H1 (cell line): Measurements from ENCODE around the gene LEFTY1. TPM values are rescaled to one million over a fixed set of nuclear protein-coding genes. Genes with fewer than 3 reads are reported as not detected.

Experiments used
- FOSL1 ChIP-seq: IDR thresholded peaks from 2 replicates; pipeline ENCODE4 v1.6.1; 2011; ENCODE audit warnings: mild to moderate bottlenecking, low read depth, low read length, moderate library complexity; ENCODE audit not compliant: insufficient read depth
- GABPA ChIP-seq: IDR thresholded peaks from 2 replicates; pipeline ENCODE4 v1.6.1; 2011; ENCODE audit warnings: mild to moderate bottlenecking, low read length, moderate library complexity, borderline replicate concordance; ENCODE audit not compliant: insufficient read depth
- PHF8 ChIP-seq: fragments of 200-600 bp; sonication (generic); conservative IDR thresholded peaks from 2 replicates; pipeline ENCODE4 v1.7.1; 2012; ENCODE audit warnings: low read depth, mild to moderate bottlenecking, inconsistent platforms, low read length, moderate library complexity
- RBBP5 ChIP-seq: IDR thresholded peaks from 2 replicates; pipeline ENCODE4 v1.7.1; 2012; ENCODE audit warnings: low read depth, mild to moderate bottlenecking, inconsistent platforms, low read length, moderate library complexity, borderline replicate concordance
- RNF2 ChIP-seq: fragments of 200-900, 300-1000 bp; sonication (generic); IDR thresholded peaks from 2 replicates; pipeline ENCODE4 v1.7.1; 2016; ENCODE audit warnings: borderline replicate concordance, low read depth, mild to moderate bottlenecking, antibody characterized with exemption, low read length; ENCODE audit not compliant: poor library complexity, severe bottlenecking; ENCODE audit errors: missing control alignments
- SRF ChIP-seq: IDR thresholded peaks from 2 replicates; pipeline ENCODE4 v1.6.1; 2011; ENCODE audit warnings: mild to moderate bottlenecking, low read depth, low read length, moderate library complexity
- polyA plus RNA-seq, 7 experiments: library from polyadenylated mRNA; depleted of rRNA in 3 of 7; stranded (reverse) in 5 of 7; unstranded in 2 of 7; fragments of >200 nt in 5 of 7; fragments of 200-250 nt in 2 of 7; gene quantifications; 1 replicate in 5 of 7; 2 replicates in 1 of 7; 4 replicates in 1 of 7; pipeline versions ENCODE4 v1.2.1 to v1.2.3, GENCODE V29; 2011 to 2013; ENCODE audit warnings: missing spikeins in 2 of 7, mixed read lengths in 2 of 7
- total RNA-seq: library from RNA; stranded (reverse); fragmentation: NEBNext Ultra II Directional; extraction: Animal tissue kit (Norgen Biotek cat#: 25700); gene quantifications from 2 replicates; pipeline ENCODE4 v1.2.1, GENCODE V29; 2021
- TF ChIP-seq, protein P1 (sequence below): IDR thresholded peaks from 2 replicates; pipeline ENCODE4 v1.6.1; 2012; ENCODE audit warnings: low read length, inconsistent platforms

The LEFTY1 gene
- total and polyA plus RNA-seq, 2 of the 8 experiments (the other 6 are each of a cell fraction or from before 2014, with no cell fraction given) = 4.5 to 11.7 TPM

DNA sequence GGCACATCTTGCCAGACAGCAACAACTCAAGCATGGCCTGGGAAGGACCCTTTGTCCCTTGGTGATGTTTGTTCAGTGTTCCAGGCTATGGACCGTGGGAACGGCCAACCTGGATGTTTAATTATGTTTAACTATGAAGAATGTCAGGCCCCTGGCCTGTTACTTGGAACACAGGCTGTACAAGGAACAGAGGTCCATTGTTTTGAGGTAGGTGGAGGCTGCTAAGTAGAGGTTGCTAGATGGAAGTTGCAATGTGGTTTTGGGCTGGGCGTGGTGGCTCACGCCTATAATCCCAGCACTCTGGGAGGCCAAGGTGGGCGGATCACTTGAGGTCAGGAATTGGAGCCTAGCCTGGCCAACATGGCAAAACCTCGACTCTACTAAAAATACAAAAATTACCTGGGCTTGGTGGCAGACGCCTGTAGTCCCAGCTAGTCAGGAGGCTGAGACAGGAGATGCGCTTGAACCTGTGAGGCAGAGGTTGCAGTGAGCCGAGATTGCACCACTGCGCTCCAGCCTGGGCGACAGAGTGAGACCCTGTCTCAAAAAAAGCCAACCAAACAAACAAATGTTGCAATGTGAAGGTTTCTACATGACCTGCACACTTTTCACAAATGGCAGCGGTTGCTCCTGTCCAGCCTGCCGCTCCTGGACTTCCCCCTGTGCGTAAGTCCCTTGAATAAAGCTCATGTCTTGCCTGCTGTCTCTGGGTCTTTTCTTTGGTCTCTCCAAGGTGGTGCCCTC lies 2.5 kb upstream of the LEFTY1 start (continued):
- TF ChIP-seq RNF2 = no peak
- TF ChIP-seq PHF8 = no peak
- no peak for TF ChIP-seq SRF
- TF ChIP-seq, protein P1, sequence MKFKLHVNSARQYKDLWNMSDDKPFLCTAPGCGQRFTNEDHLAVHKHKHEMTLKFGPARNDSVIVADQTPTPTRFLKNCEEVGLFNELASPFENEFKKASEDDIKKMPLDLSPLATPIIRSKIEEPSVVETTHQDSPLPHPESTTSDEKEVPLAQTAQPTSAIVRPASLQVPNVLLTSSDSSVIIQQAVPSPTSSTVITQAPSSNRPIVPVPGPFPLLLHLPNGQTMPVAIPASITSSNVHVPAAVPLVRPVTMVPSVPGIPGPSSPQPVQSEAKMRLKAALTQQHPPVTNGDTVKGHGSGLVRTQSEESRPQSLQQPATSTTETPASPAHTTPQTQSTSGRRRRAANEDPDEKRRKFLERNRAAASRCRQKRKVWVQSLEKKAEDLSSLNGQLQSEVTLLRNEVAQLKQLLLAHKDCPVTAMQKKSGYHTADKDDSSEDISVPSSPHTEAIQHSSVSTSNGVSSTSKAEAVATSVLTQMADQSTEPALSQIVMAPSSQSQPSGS = no peak
- no peak for TF ChIP-seq FOSL1
- TF ChIP-seq GABPA = no peak
- no peak for TF ChIP-seq RBBP5
